Measurements from ENCODE around the gene DSTN.

DSTN gene

GRCh38 chr20:17625246-17626051, 55.6 kb downstream of the DSTN start:
- DNase-seq: no peak

GRCh38 chr20:17626217-17627007, 56.5 kb downstream of the DSTN start:
- no peak for DNase-seq

GRCh38 chr20:17627101-17627955, 57.5 kb downstream of the DSTN start:
- DNase-seq: no peak

- DNase-seq: no peak
These were observed 58.4 kb downstream of the DSTN start for GRCh38 chr20:17628101-17628841.

GRCh38 chr20:17629025-17629424, 59.1 kb downstream of the DSTN start:
- DNase-seq: no peak

- no peak for DNase-seq
These were observed 59.8 kb downstream of the DSTN start for GRCh38 chr20:17629678-17630089.

- no peak for DNase-seq
These were observed 60.4 kb downstream of the DSTN start for GRCh38 chr20:17630151-17630805.

GRCh38 chr20:17630806-17631195, 60.9 kb downstream of the DSTN start:
- DNase-seq: no peak

GRCh38 chr20:17631576-17632319, 61.9 kb downstream of the DSTN start:
- DNase-seq: no peak

- no peak for DNase-seq
These were observed 63.5 kb downstream of the DSTN start for GRCh38 chr20:17633221-17633849.

GRCh38 chr20:17633850-17634500, 64.1 kb downstream of the DSTN start:
- DNase-seq: no peak

GRCh38 chr20:17634661-17635331, 64.9 kb downstream of the DSTN start:
- DNase-seq: no peak

- no peak for DNase-seq
These were observed 65.7 kb downstream of the DSTN start for GRCh38 chr20:17635332-17636244.

GRCh38 chr20:17636523-17637412, 66.9 kb downstream of the DSTN start:
- DNase-seq: no peak

- DNase-seq: no peak
These were observed 67.5 kb downstream of the DSTN start for GRCh38 chr20:17637413-17637780.

- no peak for DNase-seq
These were observed 68.2 kb downstream of the DSTN start for GRCh38 chr20:17637985-17638640.

All from cerebellar nuclear complex (tissue), 1 donor.